GM23338 (cell line): ENCODE results near the gene PCSK5. TPM values are rescaled to one million over a fixed set of nuclear protein-coding genes. Genes with fewer than 3 reads are reported as not detected.
A peak's percentile ranks its signal among the peaks of the same experiment; 100 is the strongest.
"Not testable (repeated sequence)": the region's sequence is repeated elsewhere in the genome, so short reads cannot be mapped to it uniquely, and the experiment has no call there.

ENCODE experiments used
- ATAC-seq: fragments of 200-7000 bp; cut with Tn5 transposase; 3 replicates; pipeline ENCODE4 v1.9.1; 2020
- DNase-seq: peaks from one replicate; pipeline ENCODE4 v3.0.0-alpha.2; 2015; ENCODE audit warnings: low spot score
- H2AFZ ChIP-seq: fragments of 200-600 bp; sonication (generic); 2 replicates; pipeline ENCODE4 v1.8.0; 2016; ENCODE audit warnings: antibody characterized with exemption, mild to moderate bottlenecking, moderate library complexity
- H3F3A ChIP-seq: fragments of 200-600 bp; sonication (generic); replicated peaks from 2 replicates; pipeline ENCODE4 v1.8.0; 2017; ENCODE audit warnings: antibody characterized with exemption, mixed run types, low read depth
- H3K27ac ChIP-seq: fragments of 200-600 bp; sonication (generic); 2 replicates; pipeline ENCODE4 v1.6.1; 2016; ENCODE audit warnings: low read depth
- H3K27me3 ChIP-seq: fragments of 200-600 bp; sonication (generic); 2 replicates; pipeline ENCODE4 v1.8.0; 2016; ENCODE audit warnings: mild to moderate bottlenecking, mixed run types, moderate library complexity; ENCODE audit not compliant: insufficient read depth
- H3K36me3 ChIP-seq: fragments of 200-600 bp; sonication (generic); 2 replicates; pipeline ENCODE4 v1.8.0; 2016; ENCODE audit warnings: mild to moderate bottlenecking; ENCODE audit not compliant: insufficient read depth
- H3K4me1 ChIP-seq: fragments of 200-600 bp; sonication (generic); 2 replicates; pipeline ENCODE4 v1.8.0; 2016; ENCODE audit warnings: mild to moderate bottlenecking, moderate library complexity; ENCODE audit not compliant: insufficient read depth
- H3K4me2 ChIP-seq: fragments of 200-600 bp; sonication (generic); 2 replicates; pipeline ENCODE4 v1.7.1; 2017; ENCODE audit warnings: mixed run types
- H3K4me3 ChIP-seq: fragments of 200-600 bp; sonication (generic); 2 replicates; pipeline ENCODE4 v1.6.1; 2016; ENCODE audit warnings: mixed run types
- H3K79me2 ChIP-seq: fragments of 200-600 bp; sonication (generic); replicated peaks from 2 replicates; pipeline ENCODE4 v1.8.0; 2017; ENCODE audit warnings: mild to moderate bottlenecking; ENCODE audit not compliant: insufficient read depth
- H3K9me2 ChIP-seq: fragments of 200-600 bp; sonication (generic); 2 replicates; pipeline ENCODE4 v1.8.0; 2017; ENCODE audit not compliant: insufficient read depth
- H4K20me1 ChIP-seq: fragments of 200-600 bp; sonication (generic); replicated peaks from 2 replicates; pipeline ENCODE4 v1.8.0; 2017; ENCODE audit warnings: mild to moderate bottlenecking; ENCODE audit not compliant: insufficient read depth
- H3K27ac Mint-ChIP-seq: 2 replicates; pipeline ENCODE4 v1.8.0; 2020; ENCODE audit warnings: inconsistent platforms, mild to moderate bottlenecking, moderate library complexity, mixed read lengths
- H3K27me3 Mint-ChIP-seq: 3 replicates; pipeline ENCODE4 v1.8.0; 2022; ENCODE audit warnings: low read depth, mild to moderate bottlenecking, moderate library complexity, mixed read lengths, inconsistent platforms; ENCODE audit not compliant: insufficient read depth, poor library complexity
- H3K36me3 Mint-ChIP-seq: 3 replicates; pipeline ENCODE4 v1.8.0; 2021; ENCODE audit warnings: low read depth, mild to moderate bottlenecking, inconsistent platforms, moderate library complexity, mixed read lengths
- H3K4me1 Mint-ChIP-seq: 3 replicates; pipeline ENCODE4 v1.8.0; 2020; ENCODE audit warnings: mild to moderate bottlenecking, inconsistent platforms, mixed read lengths
- H3K4me3 Mint-ChIP-seq: 3 replicates; pipeline ENCODE4 v1.8.0; 2021; ENCODE audit warnings: moderate library complexity, mild to moderate bottlenecking, inconsistent platforms, mixed read lengths
- H3K9me3 Mint-ChIP-seq: 3 replicates; pipeline ENCODE4 v1.8.0; 2020; ENCODE audit warnings: moderate library complexity, mild to moderate bottlenecking, inconsistent platforms, mixed read lengths
- ZNF114 ChIP-seq: fragments of 250-450 bp; sonication (Bioruptor Pico); IDR thresholded peaks from 2 replicates; pipeline ENCODE4 v1.5.0; 2020; ENCODE audit warnings: mild to moderate bottlenecking, moderate library complexity
- polyA plus RNA-seq: library from polyadenylated mRNA; unstranded; fragments of >200 nt; fragmentation: Nextera tagmentation; extraction: Ambion mirVana; gene quantifications from 2 replicates; pipeline ENCODE4 v1.2.1, GENCODE V29; 2016
- total RNA-seq: library from RNA; depleted of rRNA; stranded (reverse); fragments of >200 nt; shearing (Covaris generic); gene quantifications from 2 replicates; pipeline ENCODE4 v1.2.3, GENCODE V29; 2014
- TF ChIP-seq, protein P1 (sequence below), 2 experiments: fragments of 200-600 bp in 1 of 2; sonication (generic) in 1 of 2; conservative IDR thresholded peaks; 2 replicates each; pipeline versions ENCODE4 v1.5.1 to v1.6.1; 2016 to 2017; ENCODE audit warnings: antibody characterized with exemption in 2 of 2, low read depth in 2 of 2, mild to moderate bottlenecking in 2 of 2, moderate library complexity in 1 of 2
- TF ChIP-seq, protein P2 (sequence below): fragments of 250-450 bp; sonication (Bioruptor Pico); IDR thresholded peaks from 2 replicates; pipeline ENCODE4 v1.5.0; 2020; ENCODE audit warnings: mild to moderate bottlenecking, moderate library complexity

The PCSK5 gene
- total and polyA plus RNA-seq, 2 experiments from 2014 or later = 12.3 to 34.8 TPM

DNA sequence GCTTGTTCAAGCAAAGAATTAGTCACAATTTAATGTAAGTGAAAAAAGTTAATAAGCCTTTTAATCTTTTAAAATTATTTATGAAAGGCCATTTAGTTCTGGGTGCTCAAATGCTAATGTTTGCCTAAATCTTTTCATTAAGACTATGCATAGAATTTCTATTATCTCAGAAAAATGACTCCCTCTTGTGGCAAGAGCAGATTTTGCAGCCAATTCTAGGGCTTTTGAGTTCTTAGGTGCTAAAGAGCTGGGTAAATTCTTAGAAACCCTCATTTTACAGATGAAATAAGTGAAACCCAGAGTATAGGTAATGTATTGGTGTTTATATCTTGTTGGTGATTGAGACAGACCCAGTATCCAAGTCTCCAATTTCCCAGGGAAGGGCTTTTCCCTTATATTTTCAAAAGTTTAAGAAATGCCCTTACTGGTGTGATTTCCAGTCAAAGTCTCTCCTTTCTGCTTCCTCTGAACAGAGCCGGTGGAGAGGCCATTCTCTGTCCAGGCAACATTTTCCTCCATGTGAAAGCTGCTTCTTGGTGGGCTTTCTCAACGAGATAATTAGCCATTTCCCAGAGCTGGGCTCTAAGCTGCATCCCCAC, 24.1 kb upstream of the PCSK5 start:
- H2AFZ ChIP-seq = peak overlapping the region; percentile 83; the same call in 1 of the 2 replicates
- H3K4me3 Mint-ChIP-seq = no peak overlapping the region
- peaks cover 3% of the 10 kb centered on the region; the same call in 1 of the 3 replicates for H3K9me3 Mint-ChIP-seq
- H3K36me3 Mint-ChIP-seq = no peaks in the 10 kb centered on the region
- H3K4me2 ChIP-seq = no peak overlapping the region
- no peaks in the 10 kb centered on the region for H3K79me2 ChIP-seq
- no peaks in the 10 kb centered on the region for H4K20me1 ChIP-seq
- no peaks in the 10 kb centered on the region for H3K4me1 ChIP-seq
- H3F3A ChIP-seq = no peaks in the 10 kb centered on the region
- ATAC-seq (peak; percentile 50; the same call in 2 of the 3 replicates), DNase-seq (peak; percentile 81)
- TF ChIP-seq, protein P1, sequence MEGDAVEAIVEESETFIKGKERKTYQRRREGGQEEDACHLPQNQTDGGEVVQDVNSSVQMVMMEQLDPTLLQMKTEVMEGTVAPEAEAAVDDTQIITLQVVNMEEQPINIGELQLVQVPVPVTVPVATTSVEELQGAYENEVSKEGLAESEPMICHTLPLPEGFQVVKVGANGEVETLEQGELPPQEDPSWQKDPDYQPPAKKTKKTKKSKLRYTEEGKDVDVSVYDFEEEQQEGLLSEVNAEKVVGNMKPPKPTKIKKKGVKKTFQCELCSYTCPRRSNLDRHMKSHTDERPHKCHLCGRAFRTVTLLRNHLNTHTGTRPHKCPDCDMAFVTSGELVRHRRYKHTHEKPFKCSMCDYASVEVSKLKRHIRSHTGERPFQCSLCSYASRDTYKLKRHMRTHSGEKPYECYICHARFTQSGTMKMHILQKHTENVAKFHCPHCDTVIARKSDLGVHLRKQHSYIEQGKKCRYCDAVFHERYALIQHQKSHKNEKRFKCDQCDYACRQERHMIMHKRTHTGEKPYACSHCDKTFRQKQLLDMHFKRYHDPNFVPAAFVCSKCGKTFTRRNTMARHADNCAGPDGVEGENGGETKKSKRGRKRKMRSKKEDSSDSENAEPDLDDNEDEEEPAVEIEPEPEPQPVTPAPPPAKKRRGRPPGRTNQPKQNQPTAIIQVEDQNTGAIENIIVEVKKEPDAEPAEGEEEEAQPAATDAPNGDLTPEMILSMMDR (conservative IDR thresholded peaks at IDR 0.05; ENCODE audit: low read depth in 2 of 2) = peak; percentile 56 to 93
- no peak for TF ChIP-seq ZNF114 (CRISPR knock-in tag)
- H3K27me3 ChIP-seq = no peaks in the 10 kb centered on the region
- H3K4me1 Mint-ChIP-seq = peaks cover 2% of the 10 kb centered on the region; the same call in 1 of the 3 replicates
- no peaks in the 10 kb centered on the region for H3K9me2 ChIP-seq
- no peak overlapping the region for H3K4me3 ChIP-seq
- H3K27ac Mint-ChIP-seq = no peak overlapping the region
- H3K27me3 Mint-ChIP-seq = no peaks in the 10 kb centered on the region
- no peaks in the 10 kb centered on the region for H3K36me3 ChIP-seq
- no peak overlapping the region for H3K27ac ChIP-seq

DNA sequence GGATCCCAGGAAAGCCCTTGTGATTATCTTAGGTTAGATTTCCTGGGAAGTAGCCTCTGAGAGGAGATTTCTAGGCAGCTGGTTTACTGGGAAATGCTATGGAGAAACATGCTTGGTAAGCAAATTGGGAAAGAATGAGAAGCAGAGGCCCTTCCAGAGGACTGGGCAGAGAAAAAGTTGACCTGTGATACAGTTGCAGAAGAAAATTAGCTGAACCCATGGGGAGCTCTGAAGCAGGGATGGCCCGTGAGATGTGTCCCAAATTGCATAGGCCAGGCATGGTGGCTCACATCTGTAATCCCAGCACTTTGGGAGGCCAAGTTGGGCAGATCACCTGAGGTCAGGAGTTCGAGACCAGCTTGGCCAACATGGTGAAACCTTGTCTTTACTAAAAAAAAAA, 21.9 kb upstream of the PCSK5 start:
- H3K36me3 ChIP-seq, H4K20me1 ChIP-seq, H3K4me1 Mint-ChIP-seq, H2AFZ ChIP-seq, H3K27ac Mint-ChIP-seq, H3K4me1 ChIP-seq, ATAC-seq, H3K9me3 Mint-ChIP-seq, H3K79me2 ChIP-seq, H3K36me3 Mint-ChIP-seq, H3K27me3 ChIP-seq, H3K27me3 Mint-ChIP-seq, H3F3A ChIP-seq, H3K27ac ChIP-seq, H3K4me2 ChIP-seq, H3K4me3 Mint-ChIP-seq, DNase-seq, H3K4me3 ChIP-seq, H3K9me2 ChIP-seq: not testable (repeated sequence)

DNA sequence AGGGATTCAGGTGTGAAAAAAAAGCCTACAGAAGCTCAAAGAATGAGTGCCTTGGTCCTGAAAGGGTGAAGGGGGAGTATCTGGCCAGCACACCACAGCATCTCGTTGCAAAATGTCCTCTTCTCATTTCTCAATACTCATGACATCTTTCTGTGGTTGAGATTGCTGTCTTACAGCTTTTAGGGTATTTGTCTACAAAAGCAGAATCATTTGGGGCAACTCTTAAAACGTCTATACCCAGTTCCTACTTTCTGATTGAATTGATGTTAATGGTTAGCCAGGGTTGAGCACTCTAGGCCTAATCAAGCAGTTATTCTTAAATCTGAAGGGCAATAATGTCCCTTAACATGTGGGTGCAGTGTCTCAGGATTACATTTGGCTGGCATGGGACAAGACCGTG, 21.2 kb upstream of the PCSK5 start:
- Mint-ChIP-seq H3K9me3 (no peaks in the 10 kb centered on the region), H3K27me3 (no peaks in the 10 kb centered on the region), H3K36me3 (no peaks in the 10 kb centered on the region), H3K4me1 (no peaks in the 10 kb centered on the region), H3K27ac (no peak overlapping the region), H3K4me3 (no peak overlapping the region)
- Histone ChIP-seq H4K20me1 (no peaks in the 10 kb centered on the region), H3F3A (no peaks in the 10 kb centered on the region), H3K79me2 (no peaks in the 10 kb centered on the region), H3K9me2 (no peaks in the 10 kb centered on the region), H3K27ac (no peak overlapping the region), H2AFZ (no peak overlapping the region), H3K4me1 (no peaks in the 10 kb centered on the region), H3K27me3 (no peaks in the 10 kb centered on the region), H3K36me3 (no peaks in the 10 kb centered on the region), H3K4me2 (no peak overlapping the region), H3K4me3 (no peak overlapping the region)
- DNase-seq = no peak
- ATAC-seq = no peak
- TF ChIP-seq, protein P2, sequence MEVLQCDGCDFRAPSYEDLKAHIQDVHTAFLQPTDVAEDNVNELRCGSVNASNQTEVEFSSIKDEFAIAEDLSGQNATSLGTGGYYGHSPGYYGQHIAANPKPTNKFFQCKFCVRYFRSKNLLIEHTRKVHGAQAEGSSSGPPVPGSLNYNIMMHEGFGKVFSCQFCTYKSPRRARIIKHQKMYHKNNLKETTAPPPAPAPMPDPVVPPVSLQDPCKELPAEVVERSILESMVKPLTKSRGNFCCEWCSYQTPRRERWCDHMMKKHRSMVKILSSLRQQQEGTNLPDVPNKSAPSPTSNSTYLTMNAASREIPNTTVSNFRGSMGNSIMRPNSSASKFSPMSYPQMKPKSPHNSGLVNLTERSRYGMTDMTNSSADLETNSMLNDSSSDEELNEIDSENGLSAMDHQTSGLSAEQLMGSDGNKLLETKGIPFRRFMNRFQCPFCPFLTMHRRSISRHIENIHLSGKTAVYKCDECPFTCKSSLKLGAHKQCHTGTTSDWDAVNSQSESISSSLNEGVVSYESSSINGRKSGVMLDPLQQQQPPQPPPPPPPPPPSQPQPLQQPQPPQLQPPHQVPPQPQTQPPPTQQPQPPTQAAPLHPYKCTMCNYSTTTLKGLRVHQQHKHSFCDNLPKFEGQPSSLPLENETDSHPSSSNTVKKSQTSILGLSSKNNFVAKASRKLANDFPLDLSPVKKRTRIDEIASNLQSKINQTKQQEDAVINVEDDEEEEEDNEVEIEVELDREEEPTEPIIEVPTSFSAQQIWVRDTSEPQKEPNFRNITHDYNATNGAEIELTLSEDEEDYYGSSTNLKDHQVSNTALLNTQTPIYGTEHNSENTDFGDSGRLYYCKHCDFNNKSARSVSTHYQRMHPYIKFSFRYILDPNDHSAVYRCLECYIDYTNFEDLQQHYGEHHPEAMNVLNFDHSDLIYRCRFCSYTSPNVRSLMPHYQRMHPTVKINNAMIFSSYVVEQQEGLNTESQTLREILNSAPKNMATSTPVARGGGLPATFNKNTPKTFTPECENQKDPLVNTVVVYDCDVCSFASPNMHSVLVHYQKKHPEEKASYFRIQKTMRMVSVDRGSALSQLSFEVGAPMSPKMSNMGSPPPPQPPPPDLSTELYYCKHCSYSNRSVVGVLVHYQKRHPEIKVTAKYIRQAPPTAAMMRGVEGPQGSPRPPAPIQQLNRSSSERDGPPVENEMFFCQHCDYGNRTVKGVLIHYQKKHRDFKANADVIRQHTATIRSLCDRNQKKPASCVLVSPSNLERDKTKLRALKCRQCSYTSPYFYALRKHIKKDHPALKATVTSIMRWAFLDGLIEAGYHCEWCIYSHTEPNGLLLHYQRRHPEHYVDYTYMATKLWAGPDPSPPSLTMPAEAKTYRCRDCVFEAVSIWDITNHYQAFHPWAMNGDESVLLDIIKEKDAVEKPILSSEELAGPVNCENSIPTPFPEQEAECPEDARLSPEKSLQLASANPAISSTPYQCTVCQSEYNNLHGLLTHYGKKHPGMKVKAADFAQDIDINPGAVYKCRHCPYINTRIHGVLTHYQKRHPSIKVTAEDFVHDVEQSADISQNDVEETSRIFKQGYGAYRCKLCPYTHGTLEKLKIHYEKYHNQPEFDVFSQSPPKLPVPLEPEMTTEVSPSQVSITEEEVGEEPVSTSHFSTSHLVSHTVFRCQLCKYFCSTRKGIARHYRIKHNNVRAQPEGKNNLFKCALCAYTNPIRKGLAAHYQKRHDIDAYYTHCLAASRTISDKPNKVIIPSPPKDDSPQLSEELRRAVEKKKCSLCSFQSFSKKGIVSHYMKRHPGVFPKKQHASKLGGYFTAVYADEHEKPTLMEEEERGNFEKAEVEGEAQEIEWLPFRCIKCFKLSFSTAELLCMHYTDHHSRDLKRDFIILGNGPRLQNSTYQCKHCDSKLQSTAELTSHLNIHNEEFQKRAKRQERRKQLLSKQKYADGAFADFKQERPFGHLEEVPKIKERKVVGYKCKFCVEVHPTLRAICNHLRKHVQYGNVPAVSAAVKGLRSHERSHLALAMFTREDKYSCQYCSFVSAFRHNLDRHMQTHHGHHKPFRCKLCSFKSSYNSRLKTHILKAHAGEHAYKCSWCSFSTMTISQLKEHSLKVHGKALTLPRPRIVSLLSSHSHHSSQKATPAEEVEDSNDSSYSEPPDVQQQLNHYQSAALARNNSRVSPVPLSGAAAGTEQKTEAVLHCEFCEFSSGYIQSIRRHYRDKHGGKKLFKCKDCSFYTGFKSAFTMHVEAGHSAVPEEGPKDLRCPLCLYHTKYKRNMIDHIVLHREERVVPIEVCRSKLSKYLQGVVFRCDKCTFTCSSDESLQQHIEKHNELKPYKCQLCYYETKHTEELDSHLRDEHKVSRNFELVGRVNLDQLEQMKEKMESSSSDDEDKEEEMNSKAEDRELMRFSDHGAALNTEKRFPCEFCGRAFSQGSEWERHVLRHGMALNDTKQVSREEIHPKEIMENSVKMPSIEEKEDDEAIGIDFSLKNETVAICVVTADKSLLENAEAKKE (CRISPR knock-in tag) = no peak
